Activated CD4-positive, alpha-beta T cell treated with anti-CD3 and anti-CD28 coated beads, Interleukin-2, Interleukin-4, amounts not matched to agents 100 ng/mL and 50 ng/mL, durations not matched to agents 16 hours and 8 hours (primary cell): ENCODE measurements around the gene RYR1.
"Not testable (repeated sequence)": the region's sequence is repeated elsewhere in the genome, so short reads cannot be mapped to it uniquely, and the experiment has no call there.

Experiments used
- DNase-seq: peaks from one replicate; pipeline ENCODE4 v3.0.0-alpha.2; 2020; ENCODE audit warnings: low spot score

RYR1 gene

DNA sequence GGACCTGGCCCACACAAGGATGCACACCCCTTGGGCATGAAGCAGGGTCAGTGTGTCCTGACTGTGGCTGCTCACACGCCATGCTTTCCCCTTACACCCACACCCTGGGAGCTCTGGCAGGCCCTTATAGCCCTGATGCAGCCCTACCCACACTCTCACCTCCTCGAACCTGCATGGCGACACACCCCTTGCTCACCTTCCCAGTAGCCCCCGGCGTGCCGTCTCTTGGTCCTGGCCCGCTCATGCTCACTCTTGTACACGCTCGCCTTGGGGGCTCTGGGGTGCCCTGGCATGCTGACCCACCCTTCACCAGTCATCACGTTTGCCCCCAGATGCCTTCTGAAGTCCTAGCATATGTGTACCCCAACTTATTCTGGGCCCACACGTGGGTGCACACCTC is 128.2 kb downstream of the RYR1 start:
- no peak for DNase-seq

DNA sequence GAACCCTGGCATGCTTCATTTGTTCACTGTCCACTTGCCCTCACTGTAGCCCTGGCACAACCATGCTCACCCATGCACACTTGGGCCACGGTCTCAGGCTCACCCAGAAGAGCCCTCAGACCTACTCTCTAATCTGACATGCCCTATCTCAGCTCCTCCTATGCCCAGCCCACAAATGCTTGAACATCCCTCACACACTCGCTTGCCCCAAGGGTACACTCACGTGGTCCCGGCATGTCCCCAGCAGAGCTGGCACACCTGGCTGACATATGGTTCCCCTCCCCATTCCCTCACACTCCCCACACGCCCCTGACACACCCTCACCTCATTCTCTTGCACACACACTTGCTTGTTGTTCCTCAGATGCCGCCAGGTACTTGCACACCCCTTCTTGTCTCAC is 128.6 kb downstream of the RYR1 start:
- no peak for DNase-seq

DNA sequence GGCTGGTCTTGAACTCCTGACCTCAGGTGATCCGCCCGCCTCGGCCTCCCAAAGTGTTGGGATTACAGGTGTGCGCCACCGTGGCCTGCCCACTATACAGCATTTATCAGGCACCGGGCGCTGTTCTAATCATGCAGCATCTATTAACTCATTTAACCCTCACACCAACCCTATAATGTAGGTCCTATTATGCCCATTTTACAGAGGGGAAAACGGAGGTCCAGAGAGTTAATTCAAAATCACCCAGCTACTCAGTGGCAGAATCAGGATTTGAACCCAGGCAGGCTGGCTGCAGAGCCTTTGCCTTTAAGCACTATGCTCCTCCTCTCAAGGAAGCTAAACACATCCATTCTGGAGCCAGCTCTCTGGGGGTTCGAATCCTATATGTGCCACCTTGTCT is 130.0 kb downstream of the RYR1 start:
- no peak for DNase-seq

DNA sequence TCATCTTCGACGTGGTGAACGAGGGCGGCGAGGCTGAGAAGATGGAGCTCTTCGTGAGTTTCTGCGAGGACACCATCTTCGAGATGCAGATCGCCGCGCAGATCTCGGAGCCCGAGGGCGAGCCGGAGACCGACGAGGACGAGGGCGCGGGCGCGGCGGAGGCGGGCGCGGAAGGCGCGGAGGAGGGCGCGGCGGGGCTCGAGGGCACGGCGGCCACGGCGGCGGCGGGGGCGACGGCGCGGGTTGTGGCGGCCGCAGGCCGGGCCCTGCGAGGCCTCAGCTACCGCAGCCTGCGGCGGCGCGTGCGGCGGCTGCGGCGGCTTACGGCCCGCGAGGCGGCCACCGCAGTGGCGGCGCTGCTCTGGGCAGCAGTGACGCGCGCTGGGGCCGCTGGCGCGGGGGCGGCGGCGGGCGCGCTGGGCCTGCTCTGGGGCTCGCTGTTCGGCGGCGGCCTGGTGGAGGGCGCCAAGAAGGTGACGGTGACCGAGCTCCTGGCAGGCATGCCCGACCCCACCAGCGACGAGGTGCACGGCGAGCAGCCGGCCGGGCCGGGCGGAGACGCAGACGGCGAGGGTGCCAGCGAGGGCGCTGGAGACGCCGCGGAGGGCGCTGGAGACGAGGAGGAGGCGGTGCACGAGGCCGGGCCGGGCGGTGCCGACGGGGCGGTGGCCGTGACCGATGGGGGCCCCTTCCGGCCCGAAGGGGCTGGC is 131.6 kb downstream of the RYR1 start:
- no peak for DNase-seq

DNA sequence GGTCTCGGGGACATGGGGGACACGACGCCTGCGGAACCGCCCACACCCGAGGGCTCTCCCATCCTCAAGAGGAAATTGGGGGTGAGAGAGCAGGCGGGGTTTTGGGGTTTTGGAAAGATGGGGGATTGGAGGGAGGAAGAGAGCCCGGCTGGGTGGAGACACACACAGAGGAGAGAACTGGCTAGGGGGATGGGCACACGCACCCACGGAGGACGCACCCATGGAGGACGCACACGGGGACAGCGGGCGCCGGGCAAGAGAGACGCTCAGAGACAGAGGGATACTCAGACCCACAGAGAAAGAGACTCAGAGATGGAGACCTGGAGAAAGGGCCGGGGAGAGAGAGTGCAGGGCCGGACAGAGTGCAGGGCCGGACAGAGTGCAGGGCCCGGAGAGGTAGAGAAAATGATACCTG is 132.2 kb downstream of the RYR1 start:
- no peak for DNase-seq

DNA sequence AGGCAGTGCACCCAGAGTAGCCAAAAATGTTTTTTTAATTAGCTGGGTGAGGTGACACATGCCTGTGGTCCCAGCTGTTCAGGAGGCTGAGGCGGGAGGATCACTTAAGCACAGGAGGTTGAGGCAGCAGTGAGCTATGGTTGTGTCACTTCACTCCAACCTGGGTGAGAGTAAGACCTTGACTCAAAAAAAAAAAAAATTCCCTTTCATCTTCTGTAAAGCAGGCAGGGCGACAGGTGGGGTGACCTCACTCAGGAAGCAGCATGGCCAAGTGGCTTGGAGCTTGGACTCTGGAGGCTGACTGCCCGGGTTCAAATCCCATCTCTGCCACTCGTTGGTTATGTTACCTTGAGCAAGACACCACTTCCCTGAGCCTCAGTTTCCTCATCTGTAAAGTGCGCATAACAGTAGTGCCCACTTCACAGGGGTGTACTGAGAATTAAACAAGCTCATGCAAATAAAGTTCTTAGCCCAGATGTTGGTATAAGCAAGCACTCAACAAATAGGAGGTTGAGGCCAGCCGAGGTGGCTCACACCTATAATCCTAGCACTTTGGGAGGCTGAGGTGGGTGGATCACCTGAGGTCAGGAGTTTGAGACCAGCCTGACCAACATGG is 136.0 kb downstream of the RYR1 start:
- no peak for DNase-seq

DNA sequence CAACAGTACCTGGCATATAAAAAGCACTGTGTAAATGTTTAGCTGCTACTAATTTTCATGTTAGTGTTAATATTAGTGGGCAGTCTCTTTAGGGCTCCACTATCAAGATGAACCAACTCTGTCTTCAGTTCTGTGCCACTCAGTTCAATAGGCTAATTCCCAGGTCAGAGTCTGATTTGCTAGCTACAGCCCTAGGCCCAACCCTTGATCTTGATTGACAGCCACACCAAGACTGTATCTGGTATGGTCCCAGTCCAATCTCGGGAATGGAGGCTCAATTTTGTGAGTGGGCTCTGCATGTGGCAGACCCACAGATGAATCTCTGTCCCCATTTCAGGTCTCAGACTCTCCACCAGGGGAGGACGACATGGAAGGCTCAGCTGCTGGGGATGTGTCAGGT is 138.2 kb downstream of the RYR1 start:
- DNase-seq: no peak

DNA sequence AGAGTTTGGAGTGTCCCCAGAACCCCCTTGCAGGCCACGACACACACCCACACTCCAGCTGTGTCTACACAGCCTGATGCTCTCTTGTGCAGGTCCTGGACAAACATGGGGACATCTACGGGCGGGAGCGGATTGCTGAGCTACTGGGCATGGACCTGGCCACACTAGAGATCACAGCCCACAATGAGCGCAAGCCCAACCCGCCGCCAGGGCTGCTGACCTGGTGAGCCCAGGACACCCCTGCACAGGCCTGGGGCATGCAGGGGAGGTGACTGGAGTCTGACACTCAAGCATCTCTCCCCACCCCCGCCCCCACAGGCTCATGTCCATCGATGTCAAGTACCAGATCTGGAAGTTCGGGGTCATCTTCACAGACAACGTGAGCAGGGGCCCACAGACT is 144.3 kb downstream of the RYR1 start:
- no peak for DNase-seq

DNA sequence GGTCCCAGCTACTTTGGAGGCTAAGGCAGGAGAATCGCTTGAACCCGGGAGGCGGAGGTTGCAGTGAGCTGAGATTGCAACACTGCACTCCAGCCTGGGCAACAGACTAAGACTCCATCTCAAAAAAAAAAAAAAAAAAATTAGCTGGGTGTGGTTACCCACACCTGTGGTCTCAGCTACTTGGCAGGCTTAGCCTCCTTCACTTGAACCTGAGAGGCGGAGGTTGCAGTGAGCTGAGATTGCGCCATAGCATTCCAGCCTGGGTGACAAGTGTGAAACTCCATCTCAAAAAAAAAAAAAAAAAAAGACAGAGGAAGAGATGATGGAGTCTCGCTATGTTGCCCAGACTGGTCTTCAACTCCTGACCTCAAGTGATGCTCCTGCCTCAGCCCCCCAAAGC is 145.8 kb downstream of the RYR1 start:
- not testable (repeated sequence) for DNase-seq

DNA sequence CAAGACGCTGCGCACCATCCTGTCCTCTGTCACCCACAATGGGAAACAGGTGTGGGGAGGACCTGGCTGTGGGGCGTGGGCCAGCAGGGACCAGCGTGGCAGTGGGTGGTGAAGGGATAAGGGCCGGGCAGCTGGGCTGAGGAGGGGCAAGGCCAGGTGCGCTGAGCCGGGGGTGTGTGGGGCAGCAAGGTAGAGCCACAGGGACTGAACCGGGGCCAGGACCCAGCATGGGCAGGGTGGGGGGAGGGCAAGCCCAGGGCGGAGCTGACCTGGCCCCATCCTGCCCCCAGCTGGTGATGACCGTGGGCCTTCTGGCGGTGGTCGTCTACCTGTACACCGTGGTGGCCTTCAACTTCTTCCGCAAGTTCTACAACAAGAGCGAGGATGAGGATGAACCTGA is 146.6 kb downstream of the RYR1 start:
- no peak for DNase-seq

DNA sequence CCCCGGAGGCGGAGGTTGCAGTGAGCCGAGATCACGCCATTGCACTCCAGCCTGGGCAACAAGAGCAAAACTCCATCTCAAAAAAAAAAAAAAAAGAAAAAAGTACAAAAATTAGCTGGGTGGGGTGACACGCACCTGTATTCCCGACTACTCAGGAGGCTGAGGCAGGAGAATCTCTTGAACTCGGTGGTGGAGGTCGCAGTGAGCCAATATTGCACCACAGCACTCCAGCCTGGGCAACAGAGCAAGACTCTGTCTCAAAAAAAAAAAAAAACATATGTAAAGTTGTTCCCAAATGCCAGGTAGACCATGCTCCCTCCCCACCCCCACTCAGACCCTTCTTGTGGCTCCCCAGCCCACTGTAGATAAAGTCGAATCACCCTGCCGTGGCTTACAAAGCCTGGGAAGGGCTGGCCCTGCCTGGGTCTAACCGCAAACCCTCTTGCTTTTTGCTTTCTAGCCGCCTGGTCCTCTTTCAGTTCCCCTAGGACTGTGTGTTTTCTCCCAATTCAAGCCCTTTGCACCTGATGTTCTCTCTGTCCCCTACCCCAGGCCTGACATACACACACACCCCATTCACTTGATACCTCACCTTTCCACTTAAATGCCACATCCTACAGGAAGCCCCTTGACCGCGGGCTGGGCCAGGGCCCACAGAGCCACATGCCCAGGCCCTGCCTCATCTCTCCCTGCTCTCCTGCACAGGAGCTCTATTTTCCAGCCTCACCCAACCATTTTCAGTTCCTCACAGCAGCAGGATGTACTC is 149.9 kb downstream of the RYR1 start:
- no peak for DNase-seq

DNA sequence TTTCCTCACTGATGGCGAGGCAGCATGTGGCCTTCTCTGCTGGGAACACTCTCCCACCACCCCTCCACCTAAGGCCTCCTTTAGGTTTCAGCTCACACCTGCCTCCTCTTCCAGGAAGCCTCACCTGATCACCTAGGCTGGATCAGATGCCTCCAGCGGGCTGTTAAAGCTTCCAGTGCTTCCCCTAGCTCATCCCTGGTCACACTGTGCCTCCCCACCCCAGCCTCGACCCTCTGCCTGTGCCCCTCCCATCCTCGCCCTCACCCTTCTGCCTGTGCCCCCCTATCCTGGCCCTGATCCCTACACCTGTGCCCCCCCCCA is 150.5 kb downstream of the RYR1 start:
- DNase-seq: no peak

DNA sequence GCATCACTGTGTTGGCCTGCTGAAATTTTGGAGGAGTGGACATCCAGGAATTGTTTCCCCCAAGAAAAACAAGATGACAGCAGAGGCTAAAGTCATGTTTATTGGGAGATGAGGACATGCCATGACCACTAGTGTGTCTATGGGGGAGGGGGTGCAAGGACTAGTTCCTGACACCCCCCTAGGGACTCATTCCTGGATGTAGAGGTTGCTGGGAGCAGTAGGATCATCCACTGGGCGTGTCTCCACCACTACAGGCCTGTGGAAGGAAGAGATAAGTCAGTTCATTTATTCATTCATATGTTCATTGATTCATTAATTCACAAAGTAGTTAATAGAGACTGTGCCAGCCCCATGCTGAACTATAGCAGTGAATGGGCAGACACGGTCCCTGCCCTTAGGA is 154.1 kb downstream of the RYR1 start:
- no peak for DNase-seq

DNA sequence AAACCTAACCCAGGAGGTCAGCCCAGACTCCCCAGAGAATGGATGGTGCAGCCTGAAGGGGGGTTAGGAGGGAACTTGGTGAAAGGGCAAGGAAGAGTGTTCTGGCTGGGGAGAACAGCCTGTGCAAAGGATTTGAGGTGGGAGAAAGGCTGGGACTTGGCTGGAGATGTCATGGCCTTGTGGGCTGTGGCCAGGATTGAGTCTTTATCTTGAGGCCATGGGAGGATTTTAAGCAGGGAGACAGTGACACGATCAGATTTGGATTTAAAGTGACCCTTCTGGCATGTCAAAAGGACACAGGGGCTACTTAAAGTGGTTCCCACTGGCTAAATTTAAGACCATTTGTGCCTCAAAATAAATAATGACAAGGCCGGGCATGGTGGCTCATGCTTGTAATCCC is 154.6 kb downstream of the RYR1 start:
- no peak for DNase-seq

DNA sequence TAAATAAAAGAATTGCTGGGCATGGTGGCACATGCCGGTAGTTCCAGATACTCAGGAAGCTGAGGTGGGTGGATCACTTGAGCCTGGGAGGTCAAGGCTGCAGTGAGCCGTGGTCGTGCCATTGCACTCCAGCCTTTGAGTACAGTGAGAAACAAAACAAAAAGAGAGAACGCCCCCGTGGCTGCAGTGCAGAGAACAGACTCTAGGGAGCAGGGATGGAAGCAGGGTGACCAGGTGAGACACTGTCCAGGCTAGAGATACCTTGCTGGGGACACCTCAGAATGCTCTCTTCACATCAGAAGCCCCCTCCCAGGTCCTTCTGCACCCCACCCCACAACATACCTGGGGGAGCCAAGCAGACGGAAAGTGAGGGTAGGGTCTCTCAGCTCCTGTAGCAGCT is 159.4 kb downstream of the RYR1 start:
- DNase-seq: no peak

DNA sequence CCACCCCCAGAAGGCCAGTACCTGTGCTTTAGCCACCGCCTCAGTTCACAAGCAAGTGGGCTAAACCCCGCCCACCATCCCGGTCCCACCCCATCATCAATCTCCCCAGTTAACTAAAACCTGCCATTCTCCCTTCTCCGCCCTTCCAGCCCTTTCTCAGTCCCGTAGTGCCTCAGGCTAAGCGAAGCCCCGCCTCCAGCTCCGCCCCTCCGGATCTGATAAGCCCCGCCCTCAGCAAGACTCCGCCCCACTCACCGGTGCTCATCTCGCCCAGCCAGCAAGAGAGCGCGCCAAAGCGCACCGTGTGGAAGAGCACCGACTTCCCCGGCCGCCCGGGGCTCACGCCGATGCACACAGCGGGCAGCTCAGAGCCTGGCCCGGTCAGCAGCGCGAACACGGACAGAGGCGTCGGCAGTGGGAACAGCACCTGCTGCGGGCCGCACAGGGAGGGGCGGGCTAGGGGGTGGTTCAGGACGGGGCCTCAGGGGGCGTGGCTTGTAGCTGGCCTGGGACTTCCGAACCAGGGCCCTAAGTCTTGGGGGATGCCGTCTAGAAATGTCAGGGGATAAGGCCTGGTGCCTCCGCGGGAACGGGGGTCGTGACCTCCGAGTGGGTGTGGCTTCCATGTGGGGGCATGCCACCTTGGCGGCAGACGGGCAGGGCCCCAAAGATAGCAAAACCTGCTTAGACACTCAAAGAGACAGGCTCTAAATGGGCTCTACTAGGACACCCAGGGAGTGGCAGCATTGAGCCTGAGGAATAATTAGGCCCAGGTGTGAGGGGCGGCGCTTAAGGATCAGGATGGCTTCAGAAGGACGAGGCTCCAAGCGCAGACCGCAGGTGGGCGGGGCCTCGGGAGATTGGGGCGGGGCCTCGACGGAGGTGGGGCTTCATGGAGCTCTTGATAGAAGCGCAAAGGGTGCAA is 162.8 kb downstream of the RYR1 start:
- DNase-seq: no peak

DNA sequence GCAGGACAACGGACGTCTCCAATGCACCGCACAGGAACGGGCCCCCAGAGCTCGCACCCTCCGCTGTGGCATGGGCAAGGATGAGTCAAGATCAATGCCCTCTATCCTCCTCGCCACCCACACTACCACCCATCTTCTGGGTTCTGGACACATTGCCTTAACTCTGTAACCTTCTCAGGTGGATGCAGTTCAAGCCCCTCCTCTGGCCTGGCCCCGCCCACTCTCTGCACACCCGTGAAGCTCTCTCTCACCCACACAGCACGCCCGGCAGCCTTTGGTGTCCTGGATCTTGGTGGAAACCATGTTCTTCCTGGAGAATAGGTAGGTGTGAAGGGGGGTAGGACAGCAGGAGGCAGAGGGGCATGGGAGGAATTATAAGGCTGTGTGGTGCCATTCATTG is 163.6 kb downstream of the RYR1 start:
- DNase-seq: no peak

DNA sequence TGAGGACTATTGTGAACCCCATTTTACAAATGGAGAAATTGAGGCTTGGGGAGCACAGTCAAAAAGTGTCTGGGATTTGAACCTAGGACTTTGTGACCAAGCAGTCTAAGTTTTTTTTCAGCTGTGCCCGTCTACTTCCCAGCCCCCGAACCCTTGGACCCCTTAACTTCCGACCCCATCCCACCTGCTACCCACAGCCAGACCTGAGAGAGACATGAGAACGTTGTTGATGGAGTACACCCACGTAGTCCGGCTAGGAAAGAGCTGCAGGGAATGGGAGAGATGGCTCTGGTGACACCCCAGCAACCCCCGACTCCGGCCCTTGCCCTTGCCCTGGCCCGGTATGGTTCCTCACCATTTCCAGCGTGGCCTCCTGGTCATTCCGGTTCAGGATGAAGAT is 166.2 kb downstream of the RYR1 start:
- no peak for DNase-seq

DNA sequence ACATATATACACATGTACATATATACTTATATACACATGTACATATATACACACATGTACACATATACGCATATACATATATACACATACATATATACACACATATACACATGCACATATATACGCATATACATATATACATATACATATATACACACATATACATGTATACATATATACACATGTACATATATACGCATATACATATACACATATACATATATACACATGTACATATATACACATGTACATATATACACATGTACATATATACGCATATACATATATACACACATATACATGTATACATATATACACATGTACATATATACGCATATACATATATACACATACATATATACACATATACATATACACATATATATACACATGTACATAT is 169.4 kb downstream of the RYR1 start:
- DNase-seq: not testable (repeated sequence)

DNA sequence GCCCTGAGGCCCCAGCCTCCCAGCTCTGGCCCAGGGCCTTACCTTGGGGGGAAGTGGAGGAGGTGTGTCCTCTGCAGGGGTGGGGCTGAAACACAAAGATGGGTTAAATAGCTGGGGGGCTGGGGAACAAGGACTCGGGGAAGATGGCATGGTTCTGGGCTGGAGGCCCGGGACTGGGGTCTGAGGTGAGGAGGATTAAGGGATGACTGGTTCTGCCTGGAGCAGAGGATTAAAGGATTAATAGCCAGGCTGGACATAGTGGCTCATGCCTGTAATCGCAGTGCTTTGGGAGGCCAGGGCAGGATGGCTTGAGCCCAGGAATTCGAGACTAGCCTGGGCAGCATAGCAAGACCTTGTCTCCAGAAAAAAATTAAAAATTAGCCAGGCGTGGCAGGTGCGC is 172.6 kb downstream of the RYR1 start:
- no peak for DNase-seq

DNA sequence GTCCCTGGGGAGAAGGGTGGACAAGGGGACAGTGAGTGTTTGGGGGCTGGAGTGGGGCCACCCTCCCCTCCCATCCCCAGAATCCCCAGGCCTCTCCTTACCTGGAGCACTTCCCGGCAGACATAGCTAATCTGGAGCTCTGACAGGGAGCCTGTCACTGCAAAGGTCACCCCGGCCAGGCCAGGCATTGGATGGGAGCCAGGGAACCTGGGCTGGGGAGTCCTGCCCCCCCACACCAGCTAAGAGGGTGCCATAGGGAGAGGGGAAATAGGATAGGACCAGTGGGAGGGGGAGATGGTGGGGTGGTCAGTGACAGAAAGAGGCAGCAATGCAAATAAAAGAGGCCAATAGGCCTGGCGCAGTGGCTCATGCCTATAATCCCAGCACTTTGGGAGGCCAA is 180.8 kb downstream of the RYR1 start:
- DNase-seq: no peak

DNA sequence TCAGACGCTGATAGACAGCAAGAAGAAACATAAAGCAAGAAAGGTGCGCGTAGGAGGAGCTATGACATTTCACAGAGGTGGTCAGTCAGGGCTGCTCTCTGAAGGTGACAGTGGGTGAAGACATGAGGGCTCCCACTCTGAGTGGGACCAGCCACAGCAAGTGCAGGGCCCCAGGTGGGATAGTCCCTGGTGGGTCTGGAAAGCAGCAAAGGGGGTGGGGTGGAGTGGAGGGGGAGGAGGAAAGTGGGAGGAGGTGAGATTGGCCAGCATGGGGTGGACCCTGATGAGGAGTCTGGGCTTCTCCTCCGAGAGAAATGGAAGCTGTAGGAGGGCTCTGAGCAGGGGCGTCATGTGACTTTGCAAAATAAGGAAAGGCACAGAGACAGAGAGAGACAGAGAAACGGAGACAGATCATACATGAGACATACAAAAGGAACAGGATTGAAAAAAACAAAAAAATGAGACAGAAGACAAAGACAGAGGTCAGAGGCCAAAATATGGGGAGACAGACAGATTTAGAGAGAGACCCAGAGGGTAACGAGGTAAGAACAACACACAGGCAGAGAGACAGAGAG is 181.6 kb downstream of the RYR1 start:
- DNase-seq: no peak
